K562 (cell line): ENCODE measurements around the gene MUC22.

Experiments used
- E2F4 ChIP-seq: sonication (generic); formaldehyde crosslinking; IDR thresholded peaks from 2 replicates; pipeline ENCODE4 v1.8.0; 2022; ENCODE audit warnings: mild to moderate bottlenecking, low read depth, missing genetic modification reagents
- HMG20A ChIP-seq: fragments of 450-650 bp; formaldehyde crosslinking; conservative IDR thresholded peaks from 2 replicates; pipeline ENCODE4 v1.4.0; 2020; ENCODE audit warnings: mild to moderate bottlenecking, mixed read lengths
- KAT7 ChIP-seq: sonication (generic); formaldehyde crosslinking; IDR thresholded peaks from 2 replicates; pipeline ENCODE4 v1.8.0; 2022; ENCODE audit warnings: missing genetic modification reagents, mild to moderate bottlenecking, borderline replicate concordance
- MAX ChIP-seq: sonication (generic); formaldehyde crosslinking; IDR thresholded peaks from 2 replicates; pipeline ENCODE4 v1.9.0; 2022; ENCODE audit warnings: mild to moderate bottlenecking, missing genetic modification reagents
- MLLT1 ChIP-seq, 2 experiments: fragments of 450-650 bp; IDR thresholded peaks; 2 replicates each; pipeline ENCODE4 v1.6.1; 2016
- MYC ChIP-seq, 2 experiments: fragments of 250-450 bp in 1 of 2; sonication (Bioruptor Pico) in 1 of 2; IDR thresholded peaks; 2 replicates each; pipeline versions ENCODE4 v1.5.1 to v1.6.1; 2012 to 2021; ENCODE audit warnings: low read depth in 2 of 2, borderline replicate concordance in 1 of 2, improper control_type of control experiment in 1 of 2, low read length in 1 of 2, mild to moderate bottlenecking in 1 of 2, moderate library complexity in 1 of 2
- PHF8 ChIP-seq: fragments of 200-600 bp; sonication (generic); IDR thresholded peaks from 2 replicates; pipeline ENCODE4 v1.6.1; 2012; ENCODE audit warnings: mixed run types, mild to moderate bottlenecking, inconsistent platforms, low read length, moderate library complexity, borderline replicate concordance
- POLR2A ChIP-seq: fragments of 450-650 bp; conservative IDR thresholded peaks from 2 replicates; pipeline ENCODE4 v1.6.1; 2016
- SMAD1 ChIP-seq: fragments of 150-350 bp; IDR thresholded peaks from 2 replicates; pipeline ENCODE4 v1.6.1; 2014; ENCODE audit warnings: low read length, low read depth; ENCODE audit not compliant: partially characterized antibody
- SRF ChIP-seq, 2 experiments: fragments of 250-450, 450-650 bp in 1 of 2; sonication (Bioruptor Pico) in 1 of 2; sonication (generic) in 1 of 2; formaldehyde crosslinking; IDR thresholded peaks; 2 replicates each; pipeline versions ENCODE4 v1.5.0 to v1.5.1; 2020 to 2022; ENCODE audit warnings: mild to moderate bottlenecking in 1 of 2, missing genetic modification reagents in 1 of 2
- TAF7 ChIP-seq: fragments of 450-650 bp; IDR thresholded peaks from 2 replicates; pipeline ENCODE4 v1.6.1; 2016; ENCODE audit warnings: missing genetic modification characterization, missing compliant biosample characterization
- ZBTB49 ChIP-seq: sonication (generic); formaldehyde crosslinking; IDR thresholded peaks from 2 replicates; pipeline ENCODE4 v1.8.0; 2022; ENCODE audit warnings: missing genetic modification reagents, mild to moderate bottlenecking, borderline replicate concordance
- ZNF24 ChIP-seq: fragments of 450-650 bp; IDR thresholded peaks from 2 replicates; pipeline ENCODE4 v1.6.1; 2016
- ZNF431 ChIP-seq: sonication (generic); formaldehyde crosslinking; IDR thresholded peaks from 2 replicates; pipeline ENCODE4 v1.8.0; 2022; ENCODE audit warnings: mild to moderate bottlenecking, missing genetic modification reagents

GRCh38 chr6:31011153-31011552, 879 bp downstream of the MUC22 start:
- TF ChIP-seq TAF7 (tag), result no peak
- TF ChIP-seq ZNF431 (CRISPR knock-in tag), result no peak
- no peak for TF ChIP-seq E2F4 (CRISPR knock-in tag)
- TF ChIP-seq MAX (CRISPR knock-in tag), result no peak
- TF ChIP-seq SRF (CRISPR knock-in tag; IDR thresholded peaks at IDR 0.05), result no peak
- TF ChIP-seq KAT7 (CRISPR knock-in tag), result no peak
- no peak for TF ChIP-seq ZNF24
- no peak for TF ChIP-seq MLLT1 (IDR thresholded peaks at IDR 0.05)
- TF ChIP-seq ZBTB49 (CRISPR knock-in tag), result no peak
- TF ChIP-seq MYC (IDR thresholded peaks at IDR 0.05; ENCODE audit: low read depth, low read length), result no peak
- no peak for TF ChIP-seq MYC (CRISPR knock-in tag; IDR thresholded peaks at IDR 0.05; ENCODE audit: borderline replicate concordance, low read depth)
- no peak for TF ChIP-seq SMAD1
- TF ChIP-seq HMG20A (CRISPR knock-in tag), result no peak
- TF ChIP-seq PHF8, result no peak
- TF ChIP-seq POLR2A, result no peak
